HS-5 (cell line): ENCODE data around the gene VPS37D.
"Not testable (repeated sequence)": the region's sequence is repeated elsewhere in the genome, so short reads cannot be mapped to it uniquely, and the experiment has no call there.

Source experiments
- DNase-seq: peaks from one replicate; pipeline ENCODE4 v3.0.0-alpha.2; 2012; ENCODE audit warnings: low read depth

Gene VPS37D

GRCh38 chr7:73646785-73647724, 20.6 kb upstream of the VPS37D start:
- DNase-seq: no peak

GRCh38 chr7:73647725-73648592, 19.7 kb upstream of the VPS37D start:
- DNase-seq: no peak

GRCh38 chr7:73648593-73649332, 18.9 kb upstream of the VPS37D start:
- no peak for DNase-seq

GRCh38 chr7:73649576-73649975, 18.1 kb upstream of the VPS37D start:
- DNase-seq: no peak

- DNase-seq: no peak
These were observed 17.1 kb upstream of the VPS37D start for GRCh38 chr7:73650524-73650923.

GRCh38 chr7:73652541-73652949, 15.1 kb upstream of the VPS37D start:
- DNase-seq: no peak

- DNase-seq: not testable (repeated sequence)
These were observed 12.3 kb upstream of the VPS37D start for GRCh38 chr7:73655309-73655708.

- no peak for DNase-seq
These were observed 7.6 kb upstream of the VPS37D start for GRCh38 chr7:73659983-73660382.

- DNase-seq: not testable (repeated sequence)
These were observed 7.0 kb upstream of the VPS37D start for GRCh38 chr7:73660594-73660993.

- DNase-seq: no peak
These were observed 4.6 kb upstream of the VPS37D start for GRCh38 chr7:73663033-73663432.

- no peak for DNase-seq
These were observed 663 bp downstream of the VPS37D start for GRCh38 chr7:73668103-73668885.

- no peak for DNase-seq
These were observed 1.2 kb downstream of the VPS37D start for GRCh38 chr7:73668886-73669230.

GRCh38 chr7:73669288-73669701, 1.7 kb downstream of the VPS37D start:
- DNase-seq: no peak

GRCh38 chr7:73669858-73670385, 2.3 kb downstream of the VPS37D start:
- DNase-seq: no peak

GRCh38 chr7:73671322-73671661, 3.7 kb downstream of the VPS37D start:
- no peak for DNase-seq

GRCh38 chr7:73671857-73672445, 4.3 kb downstream of the VPS37D start:
- DNase-seq: no peak

- no peak for DNase-seq
These were observed 7.0 kb downstream of the VPS37D start for GRCh38 chr7:73674468-73675124.

- DNase-seq: not testable (repeated sequence)
These were observed 8.4 kb downstream of the VPS37D start for GRCh38 chr7:73676062-73676461.

- DNase-seq: no peak
These were observed 11.2 kb downstream of the VPS37D start for GRCh38 chr7:73678862-73679261.

GRCh38 chr7:73679709-73680108, 12.1 kb downstream of the VPS37D start:
- no peak for DNase-seq
